ENCODE results near the gene GCNT1. TPM values are rescaled to one million over a fixed set of nuclear protein-coding genes. Genes with fewer than 3 reads are reported as not detected.

Gene GCNT1
- polyA plus RNA-seq, 1 of the 3 experiments (the other 2 are of a cell fraction) = 0.76 TPM

- no peaks in the 10 kb centered on the region for H4K20me1 ChIP-seq (ENCODE audit: insufficient read depth)
- H3K4me3 ChIP-seq (ENCODE audit: low read depth in 2 of 2, low read length in 1 of 2) = no peak overlapping the region
- no peaks in the 10 kb centered on the region for H3K4me1 ChIP-seq (ENCODE audit: control insufficient read depth in 1 of 2, insufficient read depth in 2 of 2, low read depth in 1 of 2, low read length in 1 of 2)
- H3K9me2 ChIP-seq = no peaks in the 10 kb centered on the region
- no peak overlapping the region for H3K9ac ChIP-seq
- 57% methylated on average over 7 of the region's 7 CpGs for WGBS (ENCODE audit: low lambda C conversion rate)
- H2AFZ ChIP-seq (ENCODE audit: low read depth) = no peak overlapping the region
- H3K36me3 ChIP-seq (replicated peaks in 1 of 2; ENCODE audit: control insufficient read depth in 1 of 2, insufficient read depth in 2 of 2, low read length in 1 of 2) = no peaks in the 10 kb centered on the region
- H3K9me3 ChIP-seq = no peaks in the 10 kb centered on the region
- H3K79me2 ChIP-seq (ENCODE audit: insufficient read depth) = no peaks in the 10 kb centered on the region
- no peak overlapping the region for H3K27ac ChIP-seq (ENCODE audit: low read depth in 2 of 2, low read length in 1 of 2)
- POLR2A ChIA-PET = no interaction called here
- H3K4me2 ChIP-seq = no peak overlapping the region
- CTCF ChIA-PET = no interaction called here
- H3K27me3 ChIP-seq (ENCODE audit: insufficient read depth) = no peaks in the 10 kb centered on the region
- no peak for TF ChIP-seq CTCF (IDR thresholded peaks at IDR 0.05)
- TF ChIP-seq MXI1 (IDR thresholded peaks at IDR 0.05; ENCODE audit: low read depth, low read length) = no peak
- TF ChIP-seq RAD21 (IDR thresholded peaks at IDR 0.05; ENCODE audit: low read length) = no peak
- TF ChIP-seq NFIC (IDR thresholded peaks at IDR 0.05; ENCODE audit: borderline replicate concordance) = no peak
- no peak for TF ChIP-seq FOXJ3 (CRISPR knock-in tag; IDR thresholded peaks at IDR 0.05)
- no peak for TF ChIP-seq SMC3 (IDR thresholded peaks at IDR 0.05; ENCODE audit: low read depth, low read length)
- TF ChIP-seq TCF12 (IDR thresholded peaks at IDR 0.05) = no peak
- TF ChIP-seq JUND (IDR thresholded peaks at IDR 0.05) = no peak
- TF ChIP-seq SIN3A (IDR thresholded peaks at IDR 0.05; ENCODE audit: borderline replicate concordance, low read depth, low read length) = no peak
- TF ChIP-seq PBX3 (IDR thresholded peaks at IDR 0.05) = no peak
- TF ChIP-seq FOXM1 (IDR thresholded peaks at IDR 0.05; ENCODE audit: low read depth) = no peak
- no peaks in the 10 kb centered on the region for H3F3A ChIP-seq (replicated peaks; ENCODE audit: insufficient read depth)
- no peak for DNase-seq
These were observed 32.1 kb upstream of the GCNT1 start for GRCh38 chr9:76426807-76427419.

GRCh38 chr9:76431601-76432000 is 27.4 kb upstream of the GCNT1 start:
- DNase-seq = no peak
- no peaks in the 10 kb centered on the region for H3K27me3 ChIP-seq (ENCODE audit: insufficient read depth)
- H3K36me3 ChIP-seq (replicated peaks in 1 of 2; ENCODE audit: control insufficient read depth in 1 of 2, insufficient read depth in 2 of 2, low read length in 1 of 2) = no peaks in the 10 kb centered on the region
- 42% methylated on average over 8 of the region's 8 CpGs for WGBS (ENCODE audit: low lambda C conversion rate)
- no peaks in the 10 kb centered on the region for H3K4me1 ChIP-seq (ENCODE audit: control insufficient read depth in 1 of 2, insufficient read depth in 2 of 2, low read depth in 1 of 2, low read length in 1 of 2)
- ChIA-PET POLR2A (no interaction called here), CTCF (no interaction called here)
- H3F3A ChIP-seq (replicated peaks; ENCODE audit: insufficient read depth) = peaks cover 4% of the 10 kb centered on the region
- no peak overlapping the region for H3K27ac ChIP-seq (ENCODE audit: low read depth in 2 of 2, low read length in 1 of 2)
- no peak overlapping the region for H2AFZ ChIP-seq (ENCODE audit: low read depth)
- TF ChIP-seq ZBTB33 (IDR thresholded peaks at IDR 0.05; ENCODE audit: borderline replicate concordance, low read depth) (no peak), POLR2AphosphoS5 (IDR thresholded peaks at IDR 0.05; ENCODE audit: low read depth, low read length) (no peak), FOSL2 (IDR thresholded peaks at IDR 0.05; ENCODE audit: borderline replicate concordance, low read depth) (no peak), RCOR1 (IDR thresholded peaks at IDR 0.05; ENCODE audit: low read length) (no peak), RAD21 (IDR thresholded peaks at IDR 0.05; ENCODE audit: low read length) (no peak), RFX5 (IDR thresholded peaks at IDR 0.05; ENCODE audit: low read length) (no peak), IRF3 (IDR thresholded peaks at IDR 0.05; ENCODE audit: low read depth, low read length) (no peak)
- H3K4me2 ChIP-seq = no peak overlapping the region
- H3K4me3 ChIP-seq (ENCODE audit: low read depth in 2 of 2, low read length in 1 of 2) = no peak overlapping the region
- H3K79me2 ChIP-seq (ENCODE audit: insufficient read depth) = no peaks in the 10 kb centered on the region
- H3K9ac ChIP-seq = no peak overlapping the region
- no peaks in the 10 kb centered on the region for H3K9me3 ChIP-seq
- H3K9me2 ChIP-seq = no peaks in the 10 kb centered on the region
- H4K20me1 ChIP-seq (ENCODE audit: insufficient read depth) = no peaks in the 10 kb centered on the region

Data from SK-N-SH (cell line).